Activated CD8-positive, alpha-beta T cell treated with anti-CD3 and anti-CD28 coated beads, Interleukin-2, amount 10 ng/mL, durations not matched to agents 7 days and 5 days (primary cell): Measurements from ENCODE around the gene GPR63. TPM values are rescaled to one million over a fixed set of nuclear protein-coding genes. Genes with fewer than 3 reads are reported as not detected.

Experiments used
- ATAC-seq: fragments of 150-1000 bp; cut with Tn5 transposase; one replicate; pipeline ENCODE4 v1.10.0; 2021; ENCODE audit warnings: moderate library complexity
- CTCF ChIA-PET: fragments of 350-600 bp; sonication (Branson Sonifier 250); formaldehyde crosslinking; loops from one replicate; lab custom pipeline; 2021; ENCODE audit warnings: antibody characterized with exemption; lab: Charles Lee
- POLR2A ChIA-PET: fragments of 350-600 bp; sonication (Branson Sonifier 250); formaldehyde crosslinking; loops from one replicate; lab custom pipeline; 2021; ENCODE audit warnings: antibody characterized with exemption; lab: Charles Lee
- DNase-seq: peaks from one replicate; pipeline ENCODE4 v3.0.0-alpha.2; 2020
- H3K27ac Mint-ChIP-seq: one replicate; pipeline ENCODE4 v1.8.0; 2021; ENCODE audit warnings: mild to moderate bottlenecking, mixed read lengths
- H3K27me3 Mint-ChIP-seq: one replicate; pipeline ENCODE4 v1.8.0; 2021; ENCODE audit warnings: low read depth, mixed read lengths
- H3K36me3 Mint-ChIP-seq: one replicate; pipeline ENCODE4 v1.8.0; 2021; ENCODE audit warnings: low read depth, mixed read lengths
- H3K4me1 Mint-ChIP-seq: one replicate; pipeline ENCODE4 v1.8.0; 2021; ENCODE audit warnings: low read depth, mixed read lengths
- H3K4me3 Mint-ChIP-seq: one replicate; pipeline ENCODE4 v1.8.0; 2021; ENCODE audit warnings: mild to moderate bottlenecking, mixed read lengths
- H3K9me3 Mint-ChIP-seq: one replicate; pipeline ENCODE4 v1.8.0; 2022; ENCODE audit warnings: mixed read lengths; ENCODE audit not compliant: insufficient read depth
- total RNA-seq, 2 experiments: library from RNA; stranded (reverse); gene quantifications; one replicate each; pipeline ENCODE4 v1.2.3, GENCODE V29; 2021

GPR63 gene
- total RNA-seq, 2 experiments from 2014 or later, result 1.2 to 1.6 TPM

DNA sequence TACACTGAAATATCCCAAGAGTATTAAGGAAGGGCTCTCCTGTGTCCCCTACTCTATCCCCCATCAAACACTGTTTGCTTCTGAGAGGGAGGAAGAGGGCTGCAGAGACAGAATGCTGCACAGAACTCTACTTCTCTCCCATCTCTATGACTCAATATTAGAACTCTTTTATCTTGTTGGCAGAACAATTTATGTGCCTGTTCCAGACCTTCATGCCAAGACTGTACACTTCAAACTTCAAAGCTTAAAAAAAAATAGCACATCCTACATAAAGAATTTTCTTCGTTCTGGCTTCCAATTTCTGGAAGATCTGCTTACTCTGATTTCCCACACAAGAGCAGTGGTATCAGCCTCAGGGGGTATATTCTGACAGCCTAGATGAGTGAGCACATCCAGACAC lies 19.6 kb upstream of the GPR63 start:
- no peak overlapping the region for H3K4me3 Mint-ChIP-seq
- H3K4me1 Mint-ChIP-seq, result no peaks in the 10 kb centered on the region

GRCh38 chr6:96853083-96853482 lies 15.8 kb upstream of the GPR63 start:
- no peak for DNase-seq
- H3K27me3 Mint-ChIP-seq, result peaks cover 8% of the 10 kb centered on the region
- ChIA-PET CTCF (no interaction called here), POLR2A (no interaction called here)
- no peaks in the 10 kb centered on the region for H3K36me3 Mint-ChIP-seq
- H3K4me3 Mint-ChIP-seq, result no peak overlapping the region
- no peaks in the 10 kb centered on the region for H3K4me1 Mint-ChIP-seq
- ATAC-seq, result no peak
- no peaks in the 10 kb centered on the region for H3K9me3 Mint-ChIP-seq
- H3K27ac Mint-ChIP-seq, result no peak overlapping the region

More for the DNA sequence above, 19.6 kb upstream of the GPR63 start:
- H3K27ac Mint-ChIP-seq, result no peak overlapping the region
- CTCF ChIA-PET, result no interaction called here
- DNase-seq, result no peak
- POLR2A ChIA-PET, result no interaction called here
- no peaks in the 10 kb centered on the region for H3K36me3 Mint-ChIP-seq
- peaks cover 10% of the 10 kb centered on the region for H3K27me3 Mint-ChIP-seq
- no peaks in the 10 kb centered on the region for H3K9me3 Mint-ChIP-seq
- no peak for ATAC-seq

GRCh38 chr6:96852605-96853004 lies 15.3 kb upstream of the GPR63 start:
- H3K4me3 Mint-ChIP-seq, result no peak overlapping the region
- H3K9me3 Mint-ChIP-seq, result no peaks in the 10 kb centered on the region
- ChIA-PET CTCF (no interaction called here), POLR2A (no interaction called here)
- H3K27me3 Mint-ChIP-seq, result peaks cover 5% of the 10 kb centered on the region
- DNase-seq (no peak), ATAC-seq (no peak)
- H3K4me1 Mint-ChIP-seq, result no peaks in the 10 kb centered on the region
- H3K36me3 Mint-ChIP-seq, result no peaks in the 10 kb centered on the region
- H3K27ac Mint-ChIP-seq, result no peak overlapping the region

DNA sequence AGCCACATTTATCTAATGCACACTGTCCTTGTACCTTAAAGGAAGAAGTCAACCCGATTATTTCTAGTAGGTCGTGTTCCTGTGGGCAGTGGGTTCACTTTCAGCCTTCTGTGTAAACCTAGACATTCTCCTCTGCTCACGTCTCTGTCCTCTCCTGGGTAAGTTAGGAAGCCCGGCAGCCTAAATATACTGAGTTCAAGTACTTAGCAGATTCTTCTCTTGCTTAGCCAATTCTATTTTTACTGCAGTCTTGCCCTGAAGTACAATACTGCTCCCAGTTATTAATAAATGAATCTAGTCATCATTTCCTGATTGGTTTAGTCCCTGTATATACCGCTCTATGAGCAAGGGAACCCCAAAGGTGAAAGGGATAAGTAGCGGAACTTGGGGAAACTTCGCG lies 14.6 kb upstream of the GPR63 start:
- POLR2A ChIA-PET, result no interaction called here
- CTCF ChIA-PET, result no interaction called here
- Mint-ChIP-seq H3K27me3 (peaks cover 11% of the 10 kb centered on the region), H3K4me3 (no peak overlapping the region), H3K4me1 (no peaks in the 10 kb centered on the region), H3K9me3 (no peaks in the 10 kb centered on the region), H3K27ac (no peak overlapping the region), H3K36me3 (no peaks in the 10 kb centered on the region)
- ATAC-seq (no peak), DNase-seq (no peak)

- Mint-ChIP-seq H3K27ac (no peak overlapping the region), H3K9me3 (peaks cover 9% of the 10 kb centered on the region), H3K4me1 (no peaks in the 10 kb centered on the region), H3K36me3 (no peaks in the 10 kb centered on the region), H3K27me3 (peaks cover 17% of the 10 kb centered on the region), H3K4me3 (no peak overlapping the region)
- ATAC-seq, result no peak
- CTCF ChIA-PET, result no interaction called here
- no peak for DNase-seq
- POLR2A ChIA-PET, result no interaction called here
Measured at GRCh38 chr6:96849615-96850014, 12.3 kb upstream of the GPR63 start.

- POLR2A ChIA-PET, result no interaction called here
- H3K9me3 Mint-ChIP-seq, result peaks cover 9% of the 10 kb centered on the region
- CTCF ChIA-PET, result no interaction called here
Measured at GRCh38 chr6:96844530-96844929, 7.3 kb upstream of the GPR63 start.

DNA sequence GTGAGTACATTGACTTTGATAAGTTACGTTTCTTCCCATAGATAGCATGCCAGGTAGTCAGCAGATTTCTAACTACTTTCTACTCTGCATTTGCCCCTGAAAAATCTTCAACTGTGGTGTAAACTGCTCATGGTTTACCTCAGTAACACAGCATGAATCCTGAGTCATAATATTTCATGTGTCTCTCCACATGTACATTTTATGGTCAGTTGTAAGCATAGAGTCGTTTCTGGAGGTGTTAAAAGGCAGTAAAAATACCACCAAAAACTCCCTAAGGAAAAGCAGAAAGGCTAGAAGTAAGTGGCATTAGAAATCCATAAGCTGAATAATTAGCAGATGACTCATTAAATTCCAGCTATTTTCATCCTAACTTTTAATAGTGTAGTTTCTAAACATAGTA lies 4.1 kb upstream of the GPR63 start:
- Mint-ChIP-seq H3K4me3 (no peak overlapping the region), H3K36me3 (no peaks in the 10 kb centered on the region), H3K4me1 (peaks cover 15% of the 10 kb centered on the region), H3K27me3 (peaks cover 48% of the 10 kb centered on the region), H3K27ac (no peak overlapping the region), H3K9me3 (peaks cover 5% of the 10 kb centered on the region)
- ATAC-seq, result no peak
- no peak for DNase-seq
- ChIA-PET POLR2A (no interaction called here), CTCF (no interaction called here)

More at GRCh38 chr6:96844530-96844929, 7.3 kb upstream of the GPR63 start:
- Mint-ChIP-seq H3K27ac (no peak overlapping the region), H3K36me3 (no peaks in the 10 kb centered on the region), H3K27me3 (peaks cover 36% of the 10 kb centered on the region), H3K4me3 (no peak overlapping the region), H3K4me1 (no peaks in the 10 kb centered on the region)
- DNase-seq, result no peak
- no peak for ATAC-seq

DNA sequence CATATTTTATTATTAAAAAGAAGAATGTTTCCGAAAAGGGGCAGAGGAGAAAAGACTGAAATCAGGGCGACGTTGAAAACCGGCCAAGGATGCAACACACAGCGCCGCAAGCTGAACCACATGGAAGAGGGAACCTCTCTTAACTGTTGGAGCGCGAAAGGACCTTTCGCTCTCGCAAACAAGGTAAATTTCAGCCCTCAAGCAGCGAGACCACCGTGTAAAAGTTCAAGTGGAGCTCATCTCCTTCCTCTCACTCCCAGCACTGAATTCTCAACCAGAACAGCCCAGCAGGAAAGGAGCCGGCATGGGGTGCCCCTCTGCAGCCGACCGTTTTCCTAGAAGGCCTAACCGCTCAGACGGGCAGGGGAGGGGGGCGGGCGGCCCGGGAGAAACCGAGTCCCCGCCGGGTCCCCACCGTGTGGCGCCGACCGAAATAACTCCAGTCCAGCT lies 621 bp downstream of the GPR63 start:
- no peaks in the 10 kb centered on the region for H3K36me3 Mint-ChIP-seq
- peak overlapping the region; percentile 60 for H3K27ac Mint-ChIP-seq
- H3K4me1 Mint-ChIP-seq, result peaks cover 22% of the 10 kb centered on the region
- H3K27me3 Mint-ChIP-seq, result peaks cover 57% of the 10 kb centered on the region
- H3K4me3 Mint-ChIP-seq, result peak overlapping the region; percentile 82
- no peak for DNase-seq
- no peak for ATAC-seq
- ChIA-PET POLR2A (interaction anchor here (0.6 to 1.2 kb wide), 3 partner anchors 40 to 62 kb away, joined by 3 to 4 read pairs (median 4); no protein-coding TSS in a partner anchor), CTCF (interaction anchor here (1.1 to 1.7 kb wide), 3 partner anchors 18 to 60 kb away, joined by 4 to 5 read pairs (median 4); no protein-coding TSS in a partner anchor)
- no peaks in the 10 kb centered on the region for H3K9me3 Mint-ChIP-seq

- POLR2A ChIA-PET, result no interaction called here
- peaks cover 24% of the 10 kb centered on the region for H3K4me1 Mint-ChIP-seq
- CTCF ChIA-PET, result interaction anchor here (0.9 kb wide), 1 partner anchor 9 kb away, joined by 4 read pairs; no protein-coding TSS in a partner anchor
- ATAC-seq (no peak), DNase-seq (no peak)
- H3K27me3 Mint-ChIP-seq, result peaks cover 41% of the 10 kb centered on the region
- no peaks in the 10 kb centered on the region for H3K36me3 Mint-ChIP-seq
- H3K9me3 Mint-ChIP-seq, result no peaks in the 10 kb centered on the region
- no peak overlapping the region for H3K27ac Mint-ChIP-seq
- no peak overlapping the region for H3K4me3 Mint-ChIP-seq
Measured at GRCh38 chr6:96834070-96834469, 3.2 kb downstream of the GPR63 start.

DNA sequence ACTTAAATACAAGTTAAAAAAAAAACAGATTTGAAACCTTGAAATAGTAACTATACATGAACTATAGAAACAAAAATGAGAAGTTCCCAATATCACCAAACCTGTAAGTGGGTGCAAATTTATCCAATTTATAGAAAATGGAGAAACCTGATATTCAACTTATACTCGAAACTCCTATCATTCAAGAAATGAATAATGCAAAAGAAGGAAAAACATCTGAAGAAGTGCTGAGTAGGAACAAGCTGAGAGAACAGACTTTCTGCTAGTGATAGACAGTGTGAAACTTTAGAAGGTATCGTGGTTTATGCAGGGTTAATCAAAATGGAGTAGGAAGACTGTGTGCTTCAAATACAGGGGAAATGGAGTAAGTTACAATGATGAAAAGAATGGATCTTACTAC lies 4.5 kb downstream of the GPR63 start:
- ATAC-seq (no peak), DNase-seq (no peak)
- POLR2A ChIA-PET, result no interaction called here
- Mint-ChIP-seq H3K27me3 (peaks cover 28% of the 10 kb centered on the region), H3K9me3 (no peaks in the 10 kb centered on the region), H3K27ac (no peak overlapping the region), H3K36me3 (no peaks in the 10 kb centered on the region), H3K4me3 (no peak overlapping the region), H3K4me1 (peaks cover 18% of the 10 kb centered on the region)
- CTCF ChIA-PET, result no interaction called here

DNA sequence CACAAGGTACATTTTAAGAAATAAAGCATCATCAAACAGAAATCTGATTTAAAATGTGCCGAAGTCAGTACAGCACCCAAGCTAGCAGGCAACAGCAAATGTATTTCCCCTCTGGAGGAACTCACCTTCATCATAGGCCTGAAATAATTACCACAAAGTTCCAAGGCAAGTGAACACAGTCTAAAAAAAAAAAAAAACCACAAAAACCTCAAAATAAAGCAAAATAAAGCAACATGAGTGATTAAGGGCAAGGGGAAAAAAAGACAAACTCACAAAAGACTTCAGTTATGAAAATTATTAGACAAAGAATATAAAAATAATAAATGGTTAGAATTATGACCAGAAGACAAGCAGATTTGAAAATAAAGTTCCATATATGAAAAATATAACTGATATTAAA lies 10.4 kb downstream of the GPR63 start:
- H3K4me1 Mint-ChIP-seq, result peaks cover 6% of the 10 kb centered on the region
- no peak overlapping the region for H3K27ac Mint-ChIP-seq
- H3K36me3 Mint-ChIP-seq, result no peaks in the 10 kb centered on the region
- no peak overlapping the region for H3K4me3 Mint-ChIP-seq
- no peaks in the 10 kb centered on the region for H3K27me3 Mint-ChIP-seq
- POLR2A ChIA-PET, result interaction anchor here (0.6 kb wide), 1 partner anchor 273 kb away, joined by 4 read pairs; no protein-coding TSS in a partner anchor
- no peaks in the 10 kb centered on the region for H3K9me3 Mint-ChIP-seq
- DNase-seq (no peak), ATAC-seq (no peak)
- CTCF ChIA-PET, result no interaction called here

GRCh38 chr6:96823743-96824142 lies 13.5 kb downstream of the GPR63 start:
- POLR2A ChIA-PET, result no interaction called here
- Mint-ChIP-seq H3K4me1 (peaks cover 2% of the 10 kb centered on the region), H3K4me3 (no peak overlapping the region), H3K36me3 (no peaks in the 10 kb centered on the region), H3K27me3 (no peaks in the 10 kb centered on the region), H3K9me3 (no peaks in the 10 kb centered on the region), H3K27ac (no peak overlapping the region)
- CTCF ChIA-PET, result no interaction called here
- ATAC-seq (no peak), DNase-seq (no peak)

GRCh38 chr6:96821034-96821433 lies 16.2 kb downstream of the GPR63 start:
- H3K36me3 Mint-ChIP-seq, result no peaks in the 10 kb centered on the region
- POLR2A ChIA-PET, result no interaction called here
- no peak overlapping the region for H3K27ac Mint-ChIP-seq
- H3K4me3 Mint-ChIP-seq, result no peak overlapping the region
- no peaks in the 10 kb centered on the region for H3K27me3 Mint-ChIP-seq
- H3K4me1 Mint-ChIP-seq, result no peaks in the 10 kb centered on the region
- DNase-seq (no peak), ATAC-seq (no peak)
- CTCF ChIA-PET, result no interaction called here
- no peaks in the 10 kb centered on the region for H3K9me3 Mint-ChIP-seq
